D341Med (cell line): ENCODE results near the gene ZNF433.
"Not testable (repeated sequence)": the region's sequence is repeated elsewhere in the genome, so short reads cannot be mapped to it uniquely, and the experiment has no call there.

Experiments
- DNase-seq: peaks from one replicate; pipeline ENCODE4 v3.0.0; 2012; ENCODE audit warnings: low spot score

ZNF433 gene

GRCh38 chr19:12035220-12036172 is at the start of gene ZNF433:
Gene ZNF433 (minus strand): TSS chr19:12035679. CDS start chr19:12035539, 140 bp downstream.
- peak; percentile 97 for DNase-seq

- DNase-seq = not testable (repeated sequence)
These were observed 47.9 kb upstream of the ZNF433 start for GRCh38 chr19:12083336-12083735.

- DNase-seq = no peak
These were observed 41.9 kb upstream of the ZNF433 start for GRCh38 chr19:12077375-12077774.

GRCh38 chr19:12076331-12076730 is 40.9 kb upstream of the ZNF433 start:
- DNase-seq = not testable (repeated sequence)

GRCh38 chr19:12075538-12076139 is 40.2 kb upstream of the ZNF433 start:
- DNase-seq = no peak

GRCh38 chr19:12064590-12065538 is 29.4 kb upstream of the ZNF433 start, which contains the start of gene ZNF844:
Gene ZNF844 (plus strand): TSS chr19:12064731. CDS start chr19:12064874, 143 bp downstream.
- DNase-seq = peak; percentile 95

- no peak for DNase-seq
These were observed 20.3 kb upstream of the ZNF433 start for GRCh38 chr19:12055784-12056183.

- DNase-seq = peak; percentile 94
These were observed 17.2 kb upstream of the ZNF433 start, which contains the start of gene ZNF878 for GRCh38 chr19:12052497-12053169. Gene ZNF878 (minus strand): TSS chr19:12052961. CDS start chr19:12052801, 160 bp downstream.

GRCh38 chr19:12052091-12052496 is 16.6 kb upstream of the ZNF433 start:
- DNase-seq = peak; percentile 31

- no peak for DNase-seq
These were observed 12.4 kb upstream of the ZNF433 start for GRCh38 chr19:12047868-12048267.

- DNase-seq = no peak
These were observed 8.4 kb upstream of the ZNF433 start for GRCh38 chr19:12043752-12044422.

GRCh38 chr19:12042893-12043292 is 7.4 kb upstream of the ZNF433 start:
- no peak for DNase-seq

GRCh38 chr19:12034620-12035019 is 859 bp downstream of the ZNF433 start:
- no peak for DNase-seq

GRCh38 chr19:12034198-12034597 is 1.3 kb downstream of the ZNF433 start:
- no peak for DNase-seq

- DNase-seq = no peak
These were observed 19.7 kb downstream of the ZNF433 start for GRCh38 chr19:12015753-12016116.

- DNase-seq = no peak
These were observed 20.3 kb downstream of the ZNF433 start for GRCh38 chr19:12015015-12015752.

- no peak for DNase-seq
These were observed 35.1 kb downstream of the ZNF433 start for GRCh38 chr19:12000152-12000981.

- DNase-seq = peak; percentile 43
These were observed 40.3 kb downstream of the ZNF433 start for GRCh38 chr19:11995174-11995573.

- DNase-seq = not testable (repeated sequence)
These were observed 43.6 kb downstream of the ZNF433 start for GRCh38 chr19:11991921-11992320.
